Stimulated activated CD4-positive, alpha-beta T cell treated with anti-CD3 and anti-CD28 coated beads, TNF-alpha, amount 100 ng/mL, for 4 hours (primary cell): ENCODE measurements around the gene RWDD2A.
"Not testable (repeated sequence)": the region's sequence is repeated elsewhere in the genome, so short reads cannot be mapped to it uniquely, and the experiment has no call there.

ENCODE experiments used
- DNase-seq, 3 experiments: peaks; one replicate each; pipeline ENCODE4 v3.0.0-alpha.2; 2020; ENCODE audit warnings: low read depth in 3 of 3

RWDD2A gene

DNA sequence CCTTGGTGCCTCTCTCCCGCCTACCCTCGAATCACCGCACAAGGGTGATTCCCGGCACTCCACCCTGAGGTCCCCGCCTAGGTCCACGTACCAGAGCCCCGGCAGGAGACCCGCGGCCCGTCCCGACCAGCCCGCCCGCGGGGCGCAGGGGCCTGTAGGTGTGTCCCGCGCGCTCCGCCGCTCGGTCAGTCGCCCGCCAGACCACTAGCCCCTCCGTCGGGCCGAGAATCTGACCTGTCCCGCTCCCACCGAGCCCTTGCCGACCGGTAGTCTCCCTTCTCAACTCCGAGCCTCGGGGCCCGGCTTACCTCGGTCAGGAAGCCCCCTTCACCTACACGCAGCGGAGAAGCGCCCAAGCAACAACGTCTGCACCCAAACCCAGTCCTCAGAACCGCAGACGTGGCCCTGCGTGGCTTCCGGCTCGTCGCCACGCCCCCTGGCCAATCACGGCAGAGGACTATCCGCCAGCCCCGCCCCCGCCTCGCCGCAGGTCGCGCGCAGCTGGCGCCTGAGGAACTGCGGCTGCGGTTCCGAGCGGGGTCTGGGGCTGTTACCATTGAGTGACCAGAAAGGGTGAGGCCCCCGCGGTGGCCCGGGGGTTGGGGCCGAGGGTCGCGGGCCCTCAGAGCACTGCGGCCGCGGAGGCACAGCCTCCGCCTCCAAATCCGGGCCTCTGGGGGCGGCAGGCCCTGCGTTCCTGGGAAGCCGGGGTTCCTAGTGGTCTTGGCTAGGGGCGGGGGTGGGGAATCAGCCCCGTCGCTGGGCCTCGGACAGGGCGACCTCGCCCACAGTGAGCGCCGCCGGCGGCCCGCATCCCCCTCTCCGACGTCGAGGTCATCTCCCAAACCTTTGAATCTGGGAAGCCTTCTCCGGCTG lies at the start of gene RWDD2A, which contains the start of gene PGM3:
TSS of gene RWDD2A (plus strand) at position 487 of the 876 bp plus-strand sequence. CDS start 1,095 bp downstream, outside the sequence.
TSS of gene PGM3 (minus strand) at position 395 of the 876 bp plus-strand sequence. CDS start 2,253 bp downstream, outside the sequence.
- peak; percentile 75 to 77 (median 76) for DNase-seq

DNA sequence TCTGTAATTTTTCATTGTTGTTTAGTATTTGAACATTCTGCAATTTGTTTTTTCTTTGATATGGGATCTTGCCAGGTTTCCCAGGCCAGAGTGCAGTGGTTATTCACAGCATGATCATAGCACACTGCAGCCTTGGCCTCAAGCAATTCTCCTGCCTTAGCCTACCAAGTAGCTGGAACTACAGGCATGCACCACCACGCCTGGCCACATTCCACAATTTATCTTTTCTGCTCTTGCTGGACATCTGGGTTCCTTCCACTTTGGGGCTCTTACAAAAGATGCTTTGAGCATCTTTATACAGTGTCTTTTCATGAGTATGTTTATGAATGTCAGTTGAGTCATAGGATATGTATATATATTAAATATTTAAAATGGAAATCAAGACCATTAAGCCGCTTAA lies 42.0 kb upstream of the RWDD2A start:
- no peak for DNase-seq

DNA sequence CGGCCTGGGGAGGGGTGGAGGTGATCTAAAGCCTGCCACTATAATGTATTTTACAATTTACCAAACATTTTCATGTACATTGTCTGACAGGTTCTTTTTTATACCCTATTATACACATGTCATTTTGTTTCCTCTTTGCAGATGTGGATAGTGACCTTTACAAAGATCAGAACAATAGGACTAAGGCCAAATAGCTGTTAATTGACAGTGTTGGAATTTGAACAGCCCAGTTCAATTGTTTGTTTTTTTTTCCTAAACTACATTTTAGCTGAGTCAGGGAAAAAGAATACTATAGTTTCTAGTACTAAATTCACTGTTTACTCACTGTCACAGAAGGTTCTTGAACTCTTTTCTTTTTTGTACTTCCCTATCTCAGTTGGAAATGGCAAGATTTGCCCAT lies 40.2 kb upstream of the RWDD2A start:
- DNase-seq: no peak

DNA sequence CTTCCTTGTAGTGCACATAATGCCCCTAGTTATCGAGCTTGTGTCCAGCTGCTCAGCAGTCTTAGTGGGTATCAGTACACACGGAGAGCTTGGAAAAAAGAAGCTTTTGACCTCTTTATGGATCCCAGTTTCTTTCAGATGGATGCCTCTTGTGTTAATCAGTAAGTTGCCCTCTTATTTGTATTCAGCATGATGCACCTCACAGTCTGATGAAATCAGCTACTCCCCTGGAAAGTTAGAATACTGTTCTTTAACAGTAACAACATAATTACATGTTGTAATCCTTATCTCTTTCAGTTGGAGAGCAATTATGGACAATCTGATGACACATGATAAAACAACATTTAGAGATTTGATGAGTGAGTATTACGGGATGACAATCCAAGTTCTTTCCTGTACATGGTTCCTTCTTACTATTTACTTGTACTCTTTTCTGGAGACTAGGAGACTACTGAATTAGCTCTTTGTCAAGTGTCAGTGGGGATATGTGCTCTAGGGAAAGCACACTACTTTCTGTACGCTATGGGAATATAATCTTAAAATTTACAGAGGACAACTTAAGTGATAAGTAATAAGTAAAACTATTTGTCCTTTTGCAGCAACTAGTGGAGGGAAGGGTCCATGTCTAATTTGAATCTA lies 39.2 kb upstream of the RWDD2A start:
- no peak for DNase-seq

DNA sequence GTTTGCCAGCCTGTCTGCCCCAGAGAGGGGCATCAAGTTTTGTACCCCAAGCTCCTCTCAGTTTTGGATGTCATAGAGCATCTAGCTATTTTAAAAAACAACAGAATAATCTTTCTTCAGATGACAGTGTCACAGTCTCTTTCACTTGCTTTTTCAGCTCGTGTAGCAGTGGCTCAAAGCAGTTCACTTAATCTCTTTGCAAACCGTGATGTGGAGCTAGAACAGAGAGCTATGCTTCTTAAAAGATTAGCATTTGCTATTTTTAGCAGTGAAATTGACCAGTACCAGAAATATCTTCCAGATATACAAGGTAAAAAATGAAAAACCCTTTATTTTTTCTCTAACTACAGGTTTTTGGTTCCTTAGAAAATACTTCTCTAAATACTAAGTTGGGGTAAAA lies 37.4 kb upstream of the RWDD2A start:
- DNase-seq: no peak

GRCh38 chr6:83160167-83160566 lies 33.0 kb upstream of the RWDD2A start:
- DNase-seq: no peak

DNA sequence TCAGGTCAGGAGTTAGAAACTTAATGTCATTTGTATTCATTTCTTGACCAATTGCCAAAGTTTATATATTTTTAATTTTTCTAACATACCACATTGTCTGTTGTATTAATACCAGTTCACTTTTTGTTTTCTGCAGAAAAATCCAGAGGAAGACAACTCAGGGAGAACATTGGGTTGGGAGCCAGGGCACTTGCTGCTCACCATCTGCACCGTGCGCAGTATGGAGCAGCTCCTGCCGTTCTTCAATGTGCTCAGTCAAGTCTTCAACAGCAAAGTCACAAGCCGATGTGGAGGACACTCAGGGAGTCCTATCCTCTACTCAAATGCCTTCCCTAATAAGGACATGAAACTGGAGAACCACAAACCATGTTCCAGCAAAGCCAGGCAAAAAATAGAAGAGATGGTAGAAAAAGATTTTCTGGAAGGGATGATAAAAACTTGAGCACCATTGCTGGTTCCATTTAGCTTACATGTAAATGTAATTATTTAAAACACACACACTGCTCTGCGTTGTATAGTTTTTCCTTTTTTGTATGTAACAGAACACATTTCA lies 25.4 kb upstream of the RWDD2A start:
- DNase-seq: no peak

DNA sequence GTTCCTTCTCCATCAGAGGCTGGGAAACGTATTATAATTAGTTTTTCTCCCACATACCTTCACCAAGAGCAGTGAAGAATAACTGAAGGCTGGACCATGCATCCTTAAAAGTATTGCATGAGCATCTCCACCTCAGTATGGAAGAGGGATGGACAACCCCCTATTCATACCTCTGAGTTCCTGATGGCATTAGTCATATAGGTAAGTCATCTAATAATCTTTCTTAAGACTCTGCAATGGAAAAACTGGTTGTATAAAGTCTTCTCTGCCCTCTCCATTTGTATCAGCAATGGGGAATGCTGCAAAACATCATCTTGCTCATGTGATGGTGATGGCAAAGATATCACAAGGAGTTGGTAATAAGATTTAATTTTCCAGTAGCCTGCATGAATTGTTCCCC lies 24.6 kb upstream of the RWDD2A start:
- no peak for DNase-seq

DNA sequence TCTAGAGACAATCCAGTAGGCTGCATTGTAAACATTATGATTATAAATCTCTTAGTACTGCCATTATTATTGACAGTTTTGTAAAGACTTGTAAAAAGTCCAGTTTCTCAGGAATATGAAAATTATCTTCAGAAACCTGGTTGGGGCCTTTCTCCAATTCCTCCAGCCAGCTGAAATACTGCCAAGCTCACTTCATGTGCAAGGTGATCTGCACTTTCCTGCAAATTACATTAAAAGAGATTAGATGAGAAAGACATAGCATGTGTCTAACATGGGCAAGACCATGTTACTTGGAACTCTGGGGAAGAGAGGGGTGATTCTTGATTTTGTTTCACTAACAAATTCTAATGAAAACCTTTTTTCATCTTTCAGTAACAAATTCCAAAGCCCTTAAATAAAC lies 24.1 kb upstream of the RWDD2A start:
- DNase-seq: no peak

DNA sequence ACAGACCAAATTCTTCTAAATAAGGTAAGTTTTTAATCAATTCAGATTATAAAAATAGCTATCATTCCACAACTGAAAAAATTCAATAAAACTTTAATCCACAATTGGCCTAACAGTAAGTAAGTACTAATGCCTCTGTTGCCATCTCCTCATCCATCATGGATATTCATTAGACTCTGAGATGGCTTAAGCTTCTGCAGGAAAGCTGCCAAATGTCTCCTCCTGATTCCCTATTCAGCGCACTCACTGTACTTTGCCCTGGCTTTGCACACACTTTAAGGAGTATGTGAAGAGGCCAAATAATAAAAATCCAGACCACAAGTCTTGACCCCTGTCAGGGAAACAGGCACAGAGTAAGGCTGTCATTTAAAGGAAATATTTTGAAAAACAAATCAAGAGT lies 23.6 kb upstream of the RWDD2A start:
- DNase-seq: no peak

- DNase-seq: no peak
These were observed 16.9 kb upstream of the RWDD2A start for GRCh38 chr6:83176246-83176645.

DNA sequence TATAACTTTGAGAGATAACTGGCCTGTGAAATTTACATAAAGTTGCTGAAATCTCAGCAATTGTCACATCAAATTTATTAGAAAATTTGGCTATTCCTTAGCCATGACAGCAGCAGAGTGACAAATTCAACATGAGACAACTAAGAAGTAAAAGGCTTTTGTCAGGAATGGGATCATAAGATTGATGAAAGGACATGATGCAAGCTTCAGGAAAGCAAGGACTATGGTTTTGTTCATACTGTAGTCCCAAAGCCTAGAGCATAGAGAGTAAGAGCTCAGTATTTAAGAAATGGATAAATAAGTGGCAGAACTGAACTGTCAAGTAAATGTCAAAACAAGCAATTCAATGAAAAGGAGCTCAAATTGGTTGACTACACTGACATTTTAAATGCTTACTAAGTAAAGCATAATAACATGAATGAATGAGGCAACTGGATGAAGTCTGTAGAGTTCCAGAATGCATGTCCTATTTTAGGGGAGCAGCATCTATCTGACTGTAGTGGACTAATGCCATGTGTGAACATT lies 12.7 kb upstream of the RWDD2A start:
- DNase-seq: no peak

- DNase-seq: no peak
These were observed 11.0 kb upstream of the RWDD2A start for GRCh38 chr6:83182114-83182513.

- DNase-seq: no peak
These were observed 9.9 kb upstream of the RWDD2A start for GRCh38 chr6:83183082-83183828.

DNA sequence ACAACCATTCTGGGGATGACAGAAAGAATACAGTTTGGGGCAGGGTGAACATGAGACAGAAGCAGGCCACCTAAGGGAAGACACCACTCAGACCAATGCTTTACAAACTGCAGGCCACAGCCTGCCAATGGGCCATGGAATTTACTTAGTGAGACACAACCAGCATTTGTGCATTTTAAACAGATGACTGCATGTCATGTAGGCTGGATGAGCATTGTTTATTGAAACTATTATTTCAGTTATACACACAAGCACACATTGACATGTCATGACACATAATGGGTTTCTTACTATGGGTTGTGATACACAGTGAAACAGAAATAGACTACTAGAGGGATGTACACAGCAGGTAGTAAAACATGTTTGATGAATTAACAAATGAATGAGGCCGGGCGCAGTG lies 8.1 kb upstream of the RWDD2A start:
- DNase-seq: no peak

DNA sequence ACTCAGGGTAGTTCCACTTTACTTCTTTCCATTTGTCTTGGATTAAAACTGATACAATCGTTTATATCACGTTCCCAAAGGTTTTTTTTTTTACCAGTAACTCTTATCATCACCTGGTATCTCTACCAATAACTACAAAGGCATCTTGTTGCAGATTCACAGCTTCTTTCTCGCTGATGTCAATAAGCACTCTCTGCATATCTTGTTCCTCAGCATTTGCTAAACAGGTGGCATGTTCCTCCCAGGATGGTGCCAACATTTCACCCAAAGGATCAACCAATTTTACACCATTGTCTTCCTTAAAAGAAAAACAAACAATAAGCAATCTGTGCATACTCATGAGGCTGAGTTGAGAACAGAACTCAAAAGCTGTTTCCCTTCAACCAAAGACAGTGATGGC lies 4.7 kb upstream of the RWDD2A start:
- no peak for DNase-seq

DNA sequence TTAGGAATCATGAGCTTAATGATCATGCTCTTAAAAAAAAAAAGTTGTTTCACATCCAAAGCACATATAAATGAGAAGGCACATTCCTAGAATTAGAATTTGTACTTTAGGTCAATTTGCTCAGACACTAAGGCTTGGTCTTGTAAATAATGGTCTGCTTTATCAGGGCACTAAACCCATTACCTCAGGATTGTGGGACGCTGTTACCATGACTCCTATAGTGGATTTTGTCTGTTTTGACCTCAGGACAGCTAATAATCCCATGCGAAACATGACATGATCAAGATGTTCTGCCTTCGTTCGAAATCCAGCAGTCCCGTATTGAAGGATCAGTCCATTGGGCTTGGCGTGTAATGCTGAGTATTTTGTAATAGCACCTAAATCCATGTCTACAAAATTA lies 2.5 kb upstream of the RWDD2A start:
- no peak for DNase-seq

GRCh38 chr6:83191974-83192373 lies 1.2 kb upstream of the RWDD2A start:
- not testable (repeated sequence) for DNase-seq

GRCh38 chr6:83192456-83192855 lies 701 bp upstream of the RWDD2A start:
- no peak for DNase-seq

GRCh38 chr6:83193747-83194566 lies 800 bp downstream of the RWDD2A start:
- DNase-seq: no peak
